DOHH2 (cell line): ENCODE measurements around the gene AKAP13.

Source experiments
- CTCF ChIP-seq: fragments of 200-600 bp; sonication (generic); IDR thresholded peaks from one replicate; pipeline ENCODE4 v1.5.1; 2014; ENCODE audit warnings: antibody characterized with exemption, mild to moderate bottlenecking, low read depth, low read length; ENCODE audit not compliant: poor library complexity, severe bottlenecking
- EZH2phosphoT487 ChIP-seq: fragments of 200-600 bp; sonication (generic); IDR thresholded peaks from 2 replicates; pipeline ENCODE4 v1.6.1; 2017; ENCODE audit warnings: borderline replicate concordance, mild to moderate bottlenecking, antibody characterized with exemption, low read length, moderate library complexity, mixed read lengths

GRCh38 chr15:85579957-85580694 is 199.7 kb downstream of the AKAP13 start:
- TF ChIP-seq CTCF = no peak
- TF ChIP-seq EZH2phosphoT487 = no peak
